HG02759 (cell line): Measurements from ENCODE around the gene ISLR.
A peak's percentile ranks its signal among the peaks of the same experiment; 100 is the strongest.
"Not testable (repeated sequence)": the region's sequence is repeated elsewhere in the genome, so short reads cannot be mapped to it uniquely, and the experiment has no call there.

Experiments used
- ATAC-seq: cut with Tn5 transposase; IDR thresholded peaks from one replicate; pipeline ENCODE4 v1.9.1; 2021; ENCODE audit warnings: mild to moderate bottlenecking, moderate library complexity; ENCODE audit not compliant: unreplicated experiment

Gene ISLR

DNA sequence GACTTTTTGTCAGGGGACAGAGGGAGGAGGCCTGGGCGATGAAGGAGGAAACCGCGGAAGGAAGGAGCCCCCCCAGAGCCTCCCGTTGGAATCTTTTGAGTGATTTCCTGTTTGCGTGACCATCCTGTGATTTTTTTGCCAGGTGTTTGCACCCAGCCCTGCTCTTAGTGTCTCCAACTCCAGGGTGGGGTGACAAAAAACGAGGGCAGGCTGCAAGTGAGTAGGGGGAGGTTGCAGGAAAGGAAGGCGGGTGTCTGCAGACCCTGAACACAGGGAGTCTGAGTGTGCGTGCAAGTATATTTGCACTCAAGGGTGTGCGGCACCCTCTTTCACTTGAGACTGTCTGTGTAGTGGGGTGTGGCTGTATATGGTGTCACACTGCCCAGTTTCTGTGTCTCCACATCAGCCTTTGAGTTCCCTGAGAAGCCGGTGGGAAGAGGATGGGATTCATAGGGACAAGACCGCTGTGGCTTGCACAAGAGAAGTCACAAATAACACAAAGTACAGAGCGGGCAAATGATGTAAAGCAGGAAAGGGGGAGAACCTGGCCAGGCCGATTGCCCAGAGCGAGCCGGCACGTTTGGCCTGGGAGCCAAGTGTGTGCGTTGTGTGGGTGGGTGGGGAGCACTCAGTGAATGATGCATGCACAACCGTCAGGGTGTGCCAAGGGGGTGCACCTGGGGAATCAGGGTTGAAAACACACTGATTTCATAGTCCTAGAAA is 36.5 kb upstream of the ISLR start:
- no peak for ATAC-seq

DNA sequence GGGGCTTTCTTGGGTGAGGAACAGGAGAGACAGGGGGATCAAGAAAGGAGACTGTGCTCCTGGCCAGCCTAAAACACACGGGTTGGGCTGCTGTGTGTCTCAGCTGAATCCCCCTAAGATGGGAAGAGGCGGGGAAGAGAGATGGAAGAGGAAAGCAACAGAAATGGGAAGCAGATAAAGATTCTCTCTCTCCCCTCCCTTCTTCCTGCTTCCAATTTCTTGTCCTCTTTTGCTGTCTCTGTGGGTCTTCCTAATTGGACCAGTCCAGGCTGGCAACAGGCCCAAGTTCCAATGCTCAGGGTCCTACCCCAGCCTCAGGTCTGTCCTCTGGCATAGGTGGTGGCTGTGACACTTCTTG is 36.0 kb upstream of the ISLR start:
- ATAC-seq: no peak

DNA sequence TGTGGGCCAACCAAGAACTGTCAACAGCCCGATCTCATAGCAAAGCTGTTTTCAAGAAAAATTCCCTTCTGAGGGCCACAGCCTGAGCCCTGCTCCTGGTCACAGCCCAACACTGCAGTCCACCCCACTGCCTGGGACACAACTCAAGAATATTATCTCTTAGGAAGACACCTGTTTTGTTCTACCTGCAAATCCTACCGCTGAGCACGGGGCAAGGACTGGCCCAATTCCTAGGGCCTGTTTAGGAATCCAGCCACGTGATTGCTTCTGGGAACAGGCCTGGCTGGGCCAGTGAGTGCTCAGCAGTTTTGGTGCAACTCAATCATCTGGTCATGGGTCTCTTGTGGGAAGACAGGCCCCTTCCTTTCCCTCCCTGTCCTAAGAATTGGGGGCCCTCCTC is 34.9 kb upstream of the ISLR start:
- no peak for ATAC-seq

DNA sequence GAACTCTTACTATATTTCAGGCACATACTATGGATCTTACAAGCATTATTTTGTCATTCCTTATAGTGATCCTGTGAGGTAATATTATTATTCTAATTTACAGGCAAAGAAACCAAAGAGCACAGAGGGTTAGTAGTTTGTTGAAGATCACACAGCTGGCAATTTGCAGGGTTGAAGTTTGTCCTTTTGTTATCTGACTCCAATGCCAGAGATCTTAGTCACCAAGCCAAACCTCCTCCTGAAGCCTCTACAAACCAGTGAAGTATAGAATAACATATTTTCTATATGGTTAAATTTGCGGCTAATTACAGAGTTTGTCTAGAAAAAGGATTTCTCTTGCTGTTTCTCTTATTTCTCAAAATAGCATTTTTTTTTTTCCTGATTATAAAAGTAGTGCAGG is 31.9 kb upstream of the ISLR start:
- no peak for ATAC-seq

DNA sequence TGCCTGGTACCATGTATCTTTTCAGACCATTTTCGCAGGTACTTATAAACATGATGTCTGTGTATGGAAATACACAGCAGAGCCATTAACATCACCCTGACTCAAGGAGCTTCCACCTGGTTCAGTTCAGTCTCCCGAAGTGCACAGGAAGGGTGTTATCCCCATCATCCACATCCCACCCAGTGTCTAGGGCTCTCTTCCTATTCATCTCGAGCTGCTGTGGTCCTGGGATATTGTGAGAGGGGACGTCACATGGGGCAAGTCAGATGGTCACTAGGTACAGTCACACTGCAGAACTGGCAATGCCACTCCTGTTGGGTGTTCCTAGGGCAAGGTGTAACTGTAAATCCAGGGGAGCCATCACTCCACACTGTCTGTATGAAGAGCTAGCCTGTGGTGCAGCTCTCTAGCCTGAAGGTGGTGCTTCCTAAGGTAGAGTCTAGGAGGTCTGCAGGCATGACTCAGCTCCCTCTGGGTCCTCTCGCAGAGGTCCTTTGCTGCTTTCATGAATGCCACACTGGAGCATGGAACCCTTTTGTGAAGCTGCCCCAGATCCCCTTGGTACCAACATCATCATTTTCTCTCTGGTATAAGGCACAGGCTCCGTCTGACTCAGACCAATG is 29.2 kb upstream of the ISLR start:
- no peak for ATAC-seq

DNA sequence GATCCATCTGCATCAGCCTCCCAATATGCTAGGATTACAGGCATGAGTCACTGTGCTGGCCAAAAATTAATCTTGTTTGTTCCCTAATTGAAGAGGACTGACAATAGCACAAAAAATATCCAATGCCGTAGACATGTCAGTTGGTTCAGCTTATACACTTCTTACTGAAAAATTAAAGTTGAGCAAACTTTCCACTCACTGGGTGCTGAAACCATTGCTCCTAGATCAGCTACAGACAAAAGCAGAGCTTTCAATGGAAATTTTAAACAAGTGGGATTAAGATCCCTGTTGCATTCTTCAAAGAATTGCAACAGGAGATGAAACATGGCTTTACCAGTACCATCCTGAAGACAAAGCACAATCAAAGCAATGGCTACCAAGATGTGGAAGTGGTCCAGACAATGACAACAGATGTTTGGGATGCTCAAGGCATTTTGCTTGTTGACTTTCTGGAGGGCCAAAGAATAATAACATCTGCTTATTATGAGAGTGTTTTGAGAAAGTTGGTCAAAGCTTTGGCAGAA is 27.2 kb upstream of the ISLR start:
- ATAC-seq: no peak

DNA sequence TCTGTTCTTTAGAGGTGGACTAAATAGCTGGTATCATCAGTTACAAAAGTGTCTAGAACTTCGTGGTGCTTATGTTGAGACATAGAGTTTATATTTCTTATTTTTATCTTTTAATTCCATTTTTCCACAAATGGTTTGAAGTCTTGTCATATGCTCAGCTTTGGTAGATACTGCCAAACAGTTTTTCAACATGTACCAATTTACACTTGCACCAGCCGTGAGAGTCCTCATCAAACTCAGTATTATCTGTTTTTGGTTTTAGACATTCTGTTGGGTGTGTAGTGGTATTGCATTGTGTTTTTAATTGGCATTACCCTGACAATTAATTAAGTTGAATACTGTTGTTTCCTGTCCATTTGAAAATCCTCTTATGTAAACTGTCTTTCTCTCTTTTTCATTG is 26.5 kb upstream of the ISLR start:
- ATAC-seq: no peak

DNA sequence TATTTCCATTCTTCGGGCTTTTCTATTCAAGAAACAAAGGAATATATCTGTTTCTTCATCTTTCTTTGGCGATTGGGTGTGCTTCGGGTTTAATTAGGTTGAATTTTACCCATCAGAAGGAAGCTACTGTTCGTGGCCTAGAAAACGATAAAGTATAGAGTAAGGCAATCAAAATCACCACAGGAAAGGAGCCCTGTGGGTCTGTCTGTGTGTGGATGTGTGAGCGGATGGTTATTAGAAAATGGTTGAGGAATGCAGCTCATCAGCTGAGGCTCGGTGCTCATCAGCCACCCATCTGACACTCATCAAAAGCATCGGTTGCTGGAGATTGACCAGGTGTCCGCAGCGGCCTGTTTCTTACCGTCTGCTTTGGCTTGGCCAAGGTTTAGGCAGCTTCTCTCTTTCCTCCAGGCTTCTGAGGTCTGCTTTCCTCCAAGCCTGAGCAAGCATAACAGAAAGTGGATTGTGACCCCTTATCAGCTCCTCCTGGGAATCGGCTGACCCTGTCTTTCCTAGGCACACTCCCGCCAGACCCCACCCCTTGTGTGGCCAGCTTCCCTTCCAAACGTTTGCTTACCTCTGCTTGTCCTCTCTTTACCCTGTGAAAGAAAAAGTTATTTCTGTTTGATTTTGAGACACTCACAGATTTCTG is 17.6 kb upstream of the ISLR start:
- ATAC-seq: no peak

DNA sequence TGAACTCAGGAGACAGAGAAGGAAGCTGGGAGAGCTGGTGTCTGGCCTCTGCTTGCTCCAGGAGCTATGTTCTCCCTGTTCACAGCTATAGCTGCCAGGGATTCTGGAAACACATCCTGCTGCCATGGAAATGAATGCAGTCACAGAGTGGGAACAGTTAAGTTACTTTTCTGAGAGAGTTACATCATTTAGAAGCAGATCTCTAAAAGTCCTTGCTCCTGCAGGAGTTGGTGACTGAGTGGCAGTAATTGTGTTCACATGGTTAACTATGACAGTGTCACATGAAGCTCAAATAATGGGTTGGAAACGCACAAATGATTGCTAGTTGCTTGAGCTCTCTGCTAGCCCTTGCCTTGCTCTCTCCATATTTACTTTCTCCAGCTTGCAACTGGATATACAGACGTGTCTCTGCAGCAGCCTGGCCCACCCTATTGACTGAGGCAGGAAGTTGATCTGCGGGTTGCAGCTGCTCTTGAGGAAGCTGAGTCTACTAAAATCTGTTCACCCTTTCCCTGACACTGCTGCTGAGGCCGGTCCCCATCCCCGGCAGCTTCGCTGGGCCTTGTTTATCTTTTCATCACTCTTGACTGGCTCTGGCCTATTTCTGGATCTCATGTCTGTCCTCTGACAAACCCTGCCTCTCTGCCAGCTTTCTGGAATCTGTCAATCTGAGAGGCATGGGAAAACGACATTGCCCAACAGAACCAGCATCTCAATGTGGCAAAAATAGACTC is 16.7 kb upstream of the ISLR start:
- no peak for ATAC-seq

DNA sequence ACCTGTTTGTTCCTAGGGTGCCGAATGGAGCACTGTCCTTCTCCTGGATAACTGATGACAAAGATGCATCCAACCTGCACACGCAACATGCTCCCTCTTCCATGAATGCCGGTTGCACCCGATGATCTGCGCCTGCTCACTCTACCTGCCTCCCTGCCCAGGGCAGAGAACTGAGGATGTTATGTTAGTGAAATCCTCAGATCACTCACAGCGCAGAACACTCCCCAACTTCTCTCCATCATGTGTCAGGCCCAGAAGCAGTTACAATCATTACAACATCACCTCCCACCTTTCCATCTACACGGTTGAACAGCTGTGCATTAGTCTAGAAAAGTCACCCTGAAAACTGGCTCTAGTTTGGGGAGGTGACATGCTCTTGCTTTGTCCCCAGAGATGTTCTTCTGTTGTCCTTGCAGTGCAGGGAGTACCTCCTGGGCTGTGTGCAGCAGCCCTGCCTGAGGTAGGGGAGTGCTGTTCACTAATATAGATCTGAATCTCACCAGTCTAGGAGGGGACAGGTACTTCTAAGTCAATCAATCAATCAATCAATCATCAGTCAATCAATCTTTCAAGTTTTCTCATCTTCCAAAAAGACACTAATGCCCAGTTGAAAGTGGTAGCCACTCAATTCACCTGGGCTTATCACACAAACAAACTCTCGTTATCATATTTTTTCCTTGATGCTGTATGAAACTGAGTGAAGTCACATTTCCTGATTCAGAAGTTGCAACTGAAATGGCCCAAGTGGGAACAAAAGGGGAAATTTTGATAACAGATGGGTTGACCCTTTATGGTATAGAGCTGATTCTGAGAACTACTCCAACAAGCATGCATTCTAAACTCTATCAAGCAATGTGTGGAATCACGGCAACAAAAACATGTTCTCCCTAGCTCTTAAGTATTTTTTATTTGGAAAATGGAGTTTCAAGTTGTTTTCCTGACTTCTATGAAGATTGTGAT is 15.4 kb upstream of the ISLR start:
- ATAC-seq: no peak

DNA sequence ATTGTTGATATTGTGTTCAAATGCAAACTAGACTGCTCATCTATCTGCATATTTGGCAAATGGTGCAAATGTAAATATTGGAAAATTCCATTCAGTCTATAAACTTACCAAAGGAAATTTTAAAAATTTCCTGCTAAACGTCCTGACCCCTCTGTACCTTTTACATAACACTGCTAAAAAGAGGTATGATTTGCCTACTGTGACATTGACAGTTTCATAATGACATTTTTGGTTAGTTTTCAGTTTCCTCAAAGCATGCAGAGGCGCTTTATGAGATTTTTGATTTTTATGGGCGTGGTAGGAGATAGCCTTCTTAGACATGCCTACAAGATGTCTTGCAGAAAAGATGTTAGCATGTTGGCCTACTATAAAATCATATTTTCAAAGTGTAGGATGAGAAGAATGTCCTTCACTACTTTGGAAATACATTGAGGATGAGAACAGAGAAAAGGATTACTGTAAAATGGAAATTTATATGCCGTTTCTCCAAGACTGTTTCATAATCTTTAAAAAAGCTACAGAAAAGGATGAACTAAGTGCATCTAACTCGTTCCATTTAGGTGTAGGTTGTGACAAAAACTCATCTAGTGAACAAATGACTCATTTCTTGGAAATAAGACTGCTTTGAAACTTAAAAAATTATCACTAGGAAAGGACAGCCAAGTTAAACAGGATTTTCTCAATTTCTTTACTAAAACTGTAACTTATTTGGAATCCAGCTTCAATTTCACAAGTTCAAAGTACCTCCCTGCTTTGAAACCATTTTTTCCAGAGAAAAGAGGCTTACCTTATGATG is 14.5 kb upstream of the ISLR start:
- ATAC-seq: peak; percentile 54

DNA sequence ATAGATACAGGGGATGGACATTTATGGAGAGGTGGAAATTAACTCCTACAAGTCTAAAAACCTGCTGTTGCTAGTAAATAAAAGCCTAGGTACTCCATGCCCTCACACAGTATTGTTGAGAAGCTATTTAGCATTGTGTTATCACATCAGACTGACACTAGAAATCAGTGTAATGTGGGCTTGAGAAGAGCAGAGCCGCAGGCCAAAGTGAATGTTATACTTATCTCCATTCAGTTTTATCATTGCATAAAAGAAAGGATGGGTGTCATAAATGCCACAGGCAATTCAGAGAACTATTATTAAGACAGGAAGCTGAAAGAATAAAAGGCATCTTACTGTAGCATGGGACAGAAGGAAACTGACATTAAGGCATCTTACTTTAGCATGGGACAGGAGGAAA is 13.7 kb upstream of the ISLR start:
- ATAC-seq: no peak

DNA sequence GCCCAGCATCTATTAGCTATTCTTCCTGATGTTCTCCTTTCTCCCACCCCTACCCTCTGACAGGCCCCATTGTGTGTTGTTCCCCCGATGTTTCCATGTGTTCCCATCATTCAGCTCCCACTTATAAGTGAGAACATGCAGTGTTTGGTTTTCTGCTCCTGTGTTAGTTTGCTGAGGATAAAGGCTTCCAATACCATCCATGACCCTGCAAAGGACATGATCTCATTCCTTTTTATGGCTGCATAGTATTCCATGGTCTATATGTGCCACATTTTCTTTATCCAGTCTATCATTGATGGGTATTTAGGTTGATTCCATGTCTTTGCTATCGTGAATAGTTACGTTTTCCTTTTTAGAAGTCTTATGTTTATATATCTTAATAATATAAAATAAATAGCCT is 13.1 kb upstream of the ISLR start:
- ATAC-seq: not testable (repeated sequence)

DNA sequence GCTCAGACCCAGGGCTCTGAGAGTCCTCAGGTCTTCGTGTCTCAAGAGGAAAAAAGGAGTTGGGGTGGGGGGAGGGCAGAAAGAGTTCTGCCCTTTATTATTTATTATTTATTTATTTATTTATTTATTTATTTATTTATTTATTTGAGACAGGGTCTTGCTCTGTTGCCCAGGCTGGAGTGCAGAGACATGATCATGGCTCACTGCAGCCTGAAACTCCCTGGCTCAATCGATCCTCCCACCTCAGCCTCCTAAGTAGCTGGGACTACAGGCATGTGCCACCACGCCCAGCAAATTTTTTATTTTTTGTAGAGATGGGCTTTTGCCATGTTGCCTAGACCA is 11.3 kb upstream of the ISLR start:
- not testable (repeated sequence) for ATAC-seq

DNA sequence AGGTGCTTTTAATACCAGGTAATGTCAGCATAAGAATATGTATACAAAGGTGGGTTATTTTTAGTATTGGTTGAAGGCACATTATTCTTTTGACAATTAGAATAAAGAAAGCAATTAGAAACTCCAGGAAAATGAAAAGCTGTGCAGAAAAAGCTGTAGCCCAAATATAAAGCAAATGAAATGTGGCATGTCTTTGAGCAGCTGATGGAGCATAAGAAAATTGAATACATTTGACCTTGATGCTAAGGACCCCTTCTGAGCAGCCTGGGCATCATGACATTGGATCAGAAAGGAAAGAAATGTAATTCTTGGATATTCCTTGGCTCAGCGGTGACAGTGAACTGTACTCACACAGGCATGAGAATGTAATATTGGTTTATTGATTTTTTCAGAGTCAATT is 8.0 kb upstream of the ISLR start:
- no peak for ATAC-seq

DNA sequence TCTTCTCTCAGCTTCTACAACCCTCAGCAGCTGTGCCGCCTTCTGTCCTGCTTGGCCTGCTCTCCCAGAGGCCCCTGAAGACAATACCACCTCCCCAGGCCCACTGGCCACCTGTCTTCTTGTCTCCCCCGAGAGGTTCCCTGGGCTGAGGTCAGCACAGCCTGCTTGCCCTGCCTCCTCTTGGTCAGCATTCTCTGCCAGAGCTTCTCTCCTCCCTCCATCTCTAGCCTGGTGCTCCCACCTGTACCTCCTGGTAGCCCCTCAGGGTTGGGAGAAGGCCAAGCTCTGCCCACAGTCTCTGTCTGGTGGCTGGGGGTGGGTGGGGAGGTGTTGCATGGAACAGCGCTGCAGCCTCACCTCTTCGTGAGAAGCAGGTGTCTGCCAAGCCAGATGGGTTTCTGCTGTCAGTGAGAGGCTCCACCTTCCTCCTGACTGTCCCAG is 5.6 kb upstream of the ISLR start:
- ATAC-seq: no peak

DNA sequence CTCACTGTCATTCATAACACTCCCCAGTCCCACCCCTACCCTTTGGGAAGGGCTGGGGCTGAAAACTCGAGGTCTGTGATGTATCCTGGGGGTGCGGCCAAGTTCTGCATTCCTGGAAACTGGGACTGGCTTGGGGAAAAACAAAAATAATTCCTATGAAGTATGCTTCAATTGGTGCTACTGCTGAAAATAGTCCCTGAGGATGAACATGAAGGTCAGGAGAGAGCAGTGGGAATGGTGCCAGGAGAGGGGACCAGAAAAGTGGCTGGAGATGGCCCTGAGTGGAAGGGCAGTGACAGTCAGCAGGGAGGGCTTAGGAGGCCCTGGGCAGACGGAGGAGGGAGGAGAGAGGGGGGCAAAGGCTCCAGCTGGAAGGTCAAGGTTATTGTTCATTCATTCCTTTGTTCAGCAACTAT is 4.8 kb upstream of the ISLR start:
- ATAC-seq: no peak

DNA sequence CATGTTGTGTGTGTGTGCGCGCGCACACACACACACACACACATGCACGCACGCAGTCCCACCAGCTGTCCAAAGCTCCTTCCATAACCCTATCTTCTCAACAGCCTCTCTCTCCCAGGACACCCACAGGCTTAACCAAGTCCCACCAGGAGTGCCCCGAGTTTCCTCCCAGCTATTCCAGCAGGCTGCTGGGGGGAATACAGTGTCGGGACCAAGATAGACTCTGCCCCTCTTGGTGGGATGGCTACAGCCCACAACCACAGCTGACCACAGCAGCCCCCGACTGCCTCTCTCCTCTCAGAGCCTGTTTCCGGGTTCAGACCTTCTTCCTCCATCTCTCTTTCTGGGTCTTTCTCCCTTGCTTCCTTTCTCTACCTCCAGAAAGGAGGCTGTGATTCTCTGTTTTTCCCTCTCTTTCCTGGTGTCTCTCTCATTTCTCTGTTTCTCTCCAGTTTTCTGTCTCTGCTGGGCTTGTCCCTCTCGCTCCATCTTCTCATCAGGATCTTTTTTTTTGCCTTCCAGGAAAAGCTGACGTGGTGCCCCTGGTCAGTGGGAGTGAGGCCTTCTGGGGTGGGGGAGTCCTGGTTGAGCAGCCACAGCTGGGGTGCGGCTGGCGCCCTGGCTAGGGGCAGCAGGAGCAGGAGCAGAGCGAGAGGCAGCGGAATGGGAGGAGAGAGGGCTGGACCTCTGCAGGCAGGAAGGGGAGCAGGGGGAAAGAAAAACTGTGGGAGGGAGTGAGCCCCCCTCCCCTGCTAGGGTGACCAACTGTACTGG is 3.3 kb upstream of the ISLR start:
- no peak for ATAC-seq
